ENCODE measurements around the gene ERG28.
"Not testable (repeated sequence)": the region's sequence is repeated elsewhere in the genome, so short reads cannot be mapped to it uniquely, and the experiment has no call there.

The ERG28 gene

GRCh38 chr14:75626863-75627262 lies 33.8 kb downstream of the ERG28 start:
- no peak for DNase-seq

- DNase-seq = no peak
These were observed 34.3 kb downstream of the ERG28 start for GRCh38 chr14:75626396-75626795.

- no peak for DNase-seq
These were observed 35.6 kb downstream of the ERG28 start for GRCh38 chr14:75625034-75625433.

- DNase-seq = no peak
These were observed 41.1 kb downstream of the ERG28 start for GRCh38 chr14:75619548-75619947.

GRCh38 chr14:75615200-75615599 lies 45.5 kb downstream of the ERG28 start:
- DNase-seq = peak in 11 of 51 donors; percentile 2 to 28 (median 12)

- DNase-seq = no peak
These were observed 46.5 kb downstream of the ERG28 start for GRCh38 chr14:75614179-75614578.

GRCh38 chr14:75612157-75612556 lies 48.5 kb downstream of the ERG28 start:
- DNase-seq = no peak

GRCh38 chr14:75610834-75611233 lies 49.8 kb downstream of the ERG28 start:
- no peak for DNase-seq

- peak in 2 of 51 donors; percentile 4 to 9 for DNase-seq
These were observed 50.8 kb downstream of the ERG28 start for GRCh38 chr14:75609606-75610475.

- DNase-seq = no peak
These were observed 51.6 kb downstream of the ERG28 start for GRCh38 chr14:75609116-75609515.

- no peak for DNase-seq
These were observed 52.6 kb downstream of the ERG28 start for GRCh38 chr14:75607842-75608640.

GRCh38 chr14:75607044-75607443 lies 53.6 kb downstream of the ERG28 start:
- DNase-seq = no peak

- DNase-seq = no peak
These were observed 54.8 kb downstream of the ERG28 start for GRCh38 chr14:75605916-75606315.

GRCh38 chr14:75604979-75605851 lies 55.5 kb downstream of the ERG28 start:
- peak in 1 of 51 donors; percentile 8 for DNase-seq

- no peak for DNase-seq
These were observed 58.2 kb downstream of the ERG28 start for GRCh38 chr14:75602503-75602902.

- DNase-seq = not testable (repeated sequence)
These were observed 59.6 kb downstream of the ERG28 start for GRCh38 chr14:75601061-75601460.

- DNase-seq = not testable (repeated sequence)
These were observed 60.6 kb downstream of the ERG28 start for GRCh38 chr14:75600100-75600499.
